GM23248 (cell line): ENCODE results near the gene SERPINH1. TPM values are rescaled to one million over a fixed set of nuclear protein-coding genes. Genes with fewer than 3 reads are reported as not detected.
A peak's percentile ranks its signal among the peaks of the same experiment; 100 is the strongest.

Experiments
- DNase-seq: peaks from one replicate; pipeline ENCODE4 v3.0.0-alpha.2; 2015
- H2AFZ ChIP-seq: fragments of 200-600 bp; sonication (generic); 2 replicates; pipeline ENCODE4 v1.6.1; 2016; ENCODE audit warnings: antibody characterized with exemption
- H3F3A ChIP-seq: fragments of 200-600 bp; sonication (generic); 2 replicates; pipeline ENCODE4 v1.6.1; 2016; ENCODE audit warnings: mild to moderate bottlenecking, antibody characterized with exemption, mixed run types; ENCODE audit not compliant: insufficient read depth
- H3K27ac ChIP-seq: fragments of 200-600 bp; sonication (generic); 2 replicates; pipeline ENCODE4 v1.5.1; 2016; ENCODE audit warnings: mild to moderate bottlenecking
- H3K27me3 ChIP-seq: fragments of 200-600 bp; sonication (generic); replicated peaks from 2 replicates; pipeline ENCODE4 v1.6.1; 2016; ENCODE audit warnings: mild to moderate bottlenecking; ENCODE audit not compliant: insufficient read depth
- H3K36me3 ChIP-seq: fragments of 200-600 bp; sonication (generic); 2 replicates; pipeline ENCODE4 v1.6.1; 2016; ENCODE audit warnings: low read depth, mild to moderate bottlenecking
- H3K4me1 ChIP-seq: fragments of 200-600 bp; sonication (generic); 2 replicates; pipeline ENCODE4 v1.6.1; 2016; ENCODE audit warnings: mild to moderate bottlenecking; ENCODE audit not compliant: insufficient read depth
- H3K4me2 ChIP-seq: fragments of 200-600 bp; sonication (generic); one replicate; pipeline ENCODE4 v1.6.1; 2016; ENCODE audit warnings: mild to moderate bottlenecking; ENCODE audit not compliant: unreplicated experiment
- H3K4me3 ChIP-seq: fragments of 200-600 bp; sonication (generic); 2 replicates; pipeline ENCODE4 v1.5.1; 2016; ENCODE audit warnings: mild to moderate bottlenecking
- H3K79me2 ChIP-seq: fragments of 200-600 bp; sonication (generic); 2 replicates; pipeline ENCODE4 v1.6.1; 2016; ENCODE audit warnings: mild to moderate bottlenecking; ENCODE audit not compliant: insufficient read depth
- H3K9ac ChIP-seq: fragments of 200-600 bp; sonication (generic); 2 replicates; pipeline ENCODE4 v1.6.1; 2016; ENCODE audit warnings: mild to moderate bottlenecking
- H3K9me2 ChIP-seq: fragments of 200-600 bp; sonication (generic); 2 replicates; pipeline ENCODE4 v1.6.1; 2016; ENCODE audit warnings: mixed run types, mild to moderate bottlenecking, moderate library complexity; ENCODE audit not compliant: insufficient read depth
- H3K9me3 ChIP-seq: fragments of 200-600 bp; sonication (generic); one replicate; pipeline ENCODE4 v1.6.1; 2017; ENCODE audit warnings: low read depth
- H4K20me1 ChIP-seq: fragments of 200-600 bp; sonication (generic); 2 replicates; pipeline ENCODE4 v1.6.0; 2016; ENCODE audit not compliant: insufficient read depth
- EZH2 ChIP-seq: fragments of 200-600 bp; sonication (generic); IDR thresholded peaks from 2 replicates; pipeline ENCODE4 v1.6.1; 2018; ENCODE audit warnings: antibody characterized with exemption, mild to moderate bottlenecking; ENCODE audit not compliant: insufficient read depth, poor library complexity, severe bottlenecking
- EZH2phosphoT487 ChIP-seq: fragments of 200-600 bp; sonication (generic); IDR thresholded peaks from 2 replicates; pipeline ENCODE4 v1.6.1; 2018; ENCODE audit warnings: antibody characterized with exemption, moderate library complexity, mild to moderate bottlenecking, low read depth; ENCODE audit not compliant: insufficient read depth
- WGBS, 2 experiments: methylation state at CpG; one replicate each; pipeline ENCODE4 v1.1.6; 2015 to 2017; ENCODE audit warnings: low lambda C conversion rate in 2 of 2, low coverage in 1 of 2; ENCODE audit errors: missing lambda C conversion rate in 2 of 2; 5-methylcytosine and 5-hydroxymethylcytosine counted together
- in situ Hi-C: fragments of 300-500 bp; cut with MboI; formaldehyde crosslinking; loops from 2 replicates; pipeline ENCODE4 v1.15.0; 2020
- polyA plus RNA-seq: library from polyadenylated mRNA; unstranded; fragments of >200 nt; fragmentation: Nextera tagmentation; extraction: Ambion mirVana; gene quantifications from 2 replicates; pipeline ENCODE4 v1.2.1, GENCODE V29; 2016
- total RNA-seq: library from RNA; depleted of rRNA; stranded (reverse); fragments of >200 nt; shearing (Covaris generic); gene quantifications from 2 replicates; pipeline ENCODE4 v1.2.3, GENCODE V29; 2014

SERPINH1 gene
- total and polyA plus RNA-seq, 2 experiments from 2014 or later = 520 to 1,872 TPM

DNA sequence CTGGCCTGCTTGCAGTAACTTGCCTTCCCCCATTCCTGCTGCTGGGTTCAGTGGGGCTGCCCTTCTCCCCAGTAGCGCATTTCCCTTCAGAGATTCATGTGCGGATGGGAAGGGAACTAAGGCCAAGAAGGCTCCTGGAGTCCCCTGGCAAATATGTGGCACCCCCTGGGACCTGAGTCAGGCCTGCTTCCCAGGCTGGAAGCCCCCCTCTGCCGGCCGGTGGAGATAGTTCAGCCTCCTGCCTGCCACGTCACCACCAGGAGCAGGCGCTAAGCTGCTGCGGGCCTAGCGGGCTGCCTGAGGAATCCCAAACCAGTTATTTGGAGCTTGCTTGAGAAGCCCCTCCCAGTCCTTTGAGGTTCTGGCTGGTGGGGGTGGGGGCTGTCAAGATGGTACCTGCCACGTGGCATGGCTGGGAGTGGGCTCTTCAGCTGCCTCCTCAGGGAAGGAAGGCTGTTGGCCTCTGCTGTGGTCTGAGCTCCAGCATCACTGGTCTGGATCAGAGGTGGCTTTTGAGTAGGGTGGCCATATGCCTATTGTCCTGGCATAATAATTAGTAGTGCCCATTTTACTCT, 2.0 kb downstream of the SERPINH1 start:
- peak overlapping the region; percentile 87 for H3K4me3 ChIP-seq
- peaks cover 5% of the 10 kb centered on the region for H4K20me1 ChIP-seq
- H3K9me3 ChIP-seq = no peaks in the 10 kb centered on the region
- DNase-seq = peak; percentile 97
- peak overlapping the region; percentile 94 for H3K4me2 ChIP-seq
- no peak overlapping the region for H2AFZ ChIP-seq
- H3K36me3 ChIP-seq = peaks cover 21% of the 10 kb centered on the region
- TF ChIP-seq EZH2 = no peak
- TF ChIP-seq EZH2phosphoT487 = no peak
- peaks cover 71% of the 10 kb centered on the region for H3K79me2 ChIP-seq
- peaks cover 65% of the 10 kb centered on the region for H3K4me1 ChIP-seq
- H3F3A ChIP-seq = peaks cover 74% of the 10 kb centered on the region
- H3K9me2 ChIP-seq = no peaks in the 10 kb centered on the region
- 1% methylated on average over 9 of the region's 9 CpGs for WGBS, 2 experiments
- H3K9ac ChIP-seq = peak overlapping the region; percentile 99
- H3K27me3 ChIP-seq = no peaks in the 10 kb centered on the region
- in situ Hi-C loops = no loop called here
- H3K27ac ChIP-seq = peak overlapping the region; percentile 98

DNA sequence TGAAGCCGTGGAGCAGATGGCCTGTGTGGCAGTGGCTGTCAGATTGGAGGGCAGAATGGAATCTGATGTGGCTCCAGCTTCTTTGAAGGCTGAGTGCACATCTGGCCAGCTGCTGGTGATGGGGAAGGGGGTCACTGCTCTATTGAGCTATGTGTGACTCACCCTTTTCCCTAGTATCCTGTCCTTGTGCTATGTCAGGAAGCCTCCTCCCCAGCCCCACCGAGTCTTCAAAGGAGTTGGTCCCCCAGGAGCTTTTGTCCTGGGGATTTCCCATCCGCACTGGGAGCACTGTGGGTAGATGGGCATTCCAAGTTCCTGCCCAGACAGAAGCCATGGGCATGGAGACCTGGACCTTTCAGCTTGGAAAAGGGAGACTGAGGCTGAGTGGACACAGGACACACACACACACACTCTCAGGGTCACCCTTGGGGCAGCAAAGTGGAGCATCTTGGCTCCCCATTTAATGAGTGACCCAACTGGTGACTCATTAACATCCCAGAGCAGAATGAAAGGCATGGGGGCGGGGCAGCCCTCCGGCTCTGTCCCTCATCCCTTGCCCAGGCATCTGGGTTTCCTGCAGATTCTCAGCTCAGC, 3.3 kb downstream of the SERPINH1 start:
- H4K20me1 ChIP-seq = peaks cover 14% of the 10 kb centered on the region
- 0 to 2% methylated on average over 5 of the region's 5 CpGs for WGBS, 2 experiments
- H3K4me3 ChIP-seq = peak overlapping the region; percentile 87
- TF ChIP-seq EZH2 = no peak
- no peak for TF ChIP-seq EZH2phosphoT487
- in situ Hi-C loops = no loop called here
- no peaks in the 10 kb centered on the region for H3K27me3 ChIP-seq
- H3K4me1 ChIP-seq = peaks cover 54% of the 10 kb centered on the region
- H3K79me2 ChIP-seq = peaks cover 84% of the 10 kb centered on the region
- peak overlapping the region; percentile 99 for H3K9ac ChIP-seq
- H3K9me3 ChIP-seq = no peaks in the 10 kb centered on the region
- H3K4me2 ChIP-seq = peak overlapping the region; percentile 94
- H2AFZ ChIP-seq = no peak overlapping the region
- peak; percentile 95 for DNase-seq
- no peaks in the 10 kb centered on the region for H3K9me2 ChIP-seq
- H3F3A ChIP-seq = peaks cover 80% of the 10 kb centered on the region
- peaks cover 32% of the 10 kb centered on the region for H3K36me3 ChIP-seq
- peak overlapping the region; percentile 98 for H3K27ac ChIP-seq

DNA sequence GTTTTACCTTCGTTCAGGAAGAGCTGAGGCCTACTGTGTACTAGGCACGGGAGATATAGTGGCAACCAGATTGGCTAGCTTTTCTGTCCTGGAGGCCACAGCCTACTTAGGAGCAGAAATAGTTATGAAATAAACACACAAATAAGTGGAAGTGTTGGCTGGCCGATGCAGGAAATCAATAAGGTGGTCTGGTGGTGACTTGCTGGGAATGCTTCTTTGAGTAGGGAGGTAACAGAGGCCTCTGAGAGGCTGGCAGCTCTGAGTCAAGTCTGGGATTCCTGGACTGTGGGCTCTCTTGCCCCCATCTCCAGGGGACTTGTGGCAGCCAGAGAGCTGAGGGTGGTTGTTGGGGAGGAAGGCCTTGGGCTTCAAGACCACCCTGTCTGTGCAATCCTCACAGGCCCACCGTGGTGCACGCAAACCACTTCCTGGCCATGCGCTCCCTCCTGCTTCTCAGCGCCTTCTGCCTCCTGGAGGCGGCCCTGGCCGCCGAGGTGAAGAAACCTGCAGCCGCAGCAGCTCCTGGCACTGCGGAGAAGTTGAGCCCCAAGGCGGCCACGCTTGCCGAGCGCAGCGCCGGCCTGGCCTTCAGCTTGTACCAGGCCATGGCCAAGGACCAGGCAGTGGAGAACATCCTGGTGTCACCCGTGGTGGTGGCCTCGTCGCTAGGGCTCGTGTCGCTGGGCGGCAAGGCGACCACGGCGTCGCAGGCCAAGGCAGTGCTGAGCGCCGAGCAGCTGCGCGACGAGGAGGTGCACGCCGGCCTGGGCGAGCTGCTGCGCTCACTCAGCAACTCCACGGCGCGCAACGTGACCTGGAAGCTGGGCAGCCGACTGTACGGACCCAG, 4.1 kb downstream of the SERPINH1 start:
- Histone ChIP-seq H4K20me1 (peaks cover 22% of the 10 kb centered on the region), H3K4me2 (peak overlapping the region; percentile 94), H3K9me3 (no peaks in the 10 kb centered on the region), H3K36me3 (peaks cover 40% of the 10 kb centered on the region), H3K27me3 (no peaks in the 10 kb centered on the region), H3K4me1 (peaks cover 46% of the 10 kb centered on the region), H3K9me2 (no peaks in the 10 kb centered on the region), H3K4me3 (peak overlapping the region; percentile 87), H3K27ac (peak overlapping the region; percentile 98), H3K79me2 (peaks cover 92% of the 10 kb centered on the region), H2AFZ (no peak overlapping the region), H3K9ac (peak overlapping the region; percentile 99), H3F3A (peaks cover 80% of the 10 kb centered on the region)
- no peak for TF ChIP-seq EZH2
- no peak for TF ChIP-seq EZH2phosphoT487
- peak; percentile 58 for DNase-seq
- WGBS, 2 experiments = 53 to 70% methylated on average over 36 to 41 of the region's 43 CpGs
- in situ Hi-C loops = no loop called here

DNA sequence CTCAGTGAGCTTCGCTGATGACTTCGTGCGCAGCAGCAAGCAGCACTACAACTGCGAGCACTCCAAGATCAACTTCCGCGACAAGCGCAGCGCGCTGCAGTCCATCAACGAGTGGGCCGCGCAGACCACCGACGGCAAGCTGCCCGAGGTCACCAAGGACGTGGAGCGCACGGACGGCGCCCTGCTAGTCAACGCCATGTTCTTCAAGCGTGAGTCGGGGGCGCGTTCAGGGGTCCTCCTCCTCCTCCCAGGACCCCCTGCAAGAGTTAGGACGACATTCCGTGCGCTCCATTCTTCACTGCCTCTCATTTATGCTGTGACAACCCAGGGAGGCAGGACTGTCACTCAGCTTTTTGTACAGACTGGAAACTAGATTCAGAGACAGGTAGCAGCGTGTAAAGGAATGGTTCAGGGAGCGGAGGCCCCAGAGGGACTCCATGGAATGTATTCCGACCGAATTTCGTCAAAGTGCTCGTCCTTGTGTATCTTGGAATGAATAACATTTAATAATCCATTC, 4.8 kb downstream of the SERPINH1 start:
- 81 to 84% methylated on average over 34 of the region's 34 CpGs for WGBS, 2 experiments
- peak overlapping the region; percentile 58; the same call in 1 of the 2 replicates for H3K27ac ChIP-seq
- peaks cover 81% of the 10 kb centered on the region for H3F3A ChIP-seq
- H3K9ac ChIP-seq = no peak overlapping the region
- DNase-seq = no peak
- H3K79me2 ChIP-seq = peaks cover 99% of the 10 kb centered on the region
- H3K4me3 ChIP-seq = no peak overlapping the region
- peaks cover 40% of the 10 kb centered on the region for H3K4me1 ChIP-seq
- peaks cover 47% of the 10 kb centered on the region for H3K36me3 ChIP-seq
- peak overlapping the region; percentile 12 for H3K4me2 ChIP-seq
- no peak overlapping the region for H2AFZ ChIP-seq
- in situ Hi-C loops = no loop called here
- H3K27me3 ChIP-seq = no peaks in the 10 kb centered on the region
- peaks cover 27% of the 10 kb centered on the region for H4K20me1 ChIP-seq
- no peaks in the 10 kb centered on the region for H3K9me3 ChIP-seq
- no peaks in the 10 kb centered on the region for H3K9me2 ChIP-seq
- TF ChIP-seq EZH2 (no peak), EZH2phosphoT487 (no peak)
